Smooth muscle cell (in vitro differentiated cells): ENCODE measurements around the gene MBD5. TPM values are rescaled to one million over a fixed set of nuclear protein-coding genes. Genes with fewer than 3 reads are reported as not detected.

Experiments used
- DNase-seq: peaks from one replicate; lab custom pipeline; 2025; ENCODE audit not compliant: unreplicated experiment; lab: John Stamatoyannopoulos, UW
- H2AFZ ChIP-seq: fragments of 200-600 bp; sonication (generic); 2 replicates; pipeline ENCODE4 v1.6.0; 2016; ENCODE audit warnings: antibody characterized with exemption, low read depth, mild to moderate bottlenecking
- H3F3A ChIP-seq: fragments of 200-600 bp; sonication (generic); 2 replicates; pipeline ENCODE4 v1.6.0; 2017; ENCODE audit warnings: antibody characterized with exemption, low read depth
- H3K27ac ChIP-seq: fragments of 200-600 bp; sonication (generic); 2 replicates; pipeline ENCODE4 v1.5.1; 2016; ENCODE audit warnings: low read depth, mild to moderate bottlenecking
- H3K27me3 ChIP-seq: fragments of 200-600 bp; sonication (generic); 2 replicates; pipeline ENCODE4 v1.6.1; 2016; ENCODE audit warnings: low read depth, mild to moderate bottlenecking
- H3K36me3 ChIP-seq: fragments of 200-600 bp; sonication (generic); 2 replicates; pipeline ENCODE4 v1.5.1; 2016; ENCODE audit warnings: low read depth
- H3K4me1 ChIP-seq: fragments of 200-600 bp; sonication (generic); 2 replicates; pipeline ENCODE4 v1.5.1; 2016; ENCODE audit warnings: low read depth
- H3K4me2 ChIP-seq: fragments of 200-600 bp; sonication (generic); 2 replicates; pipeline ENCODE4 v1.6.0; 2016; ENCODE audit warnings: mild to moderate bottlenecking
- H3K4me3 ChIP-seq: fragments of 200-600 bp; sonication (generic); 2 replicates; pipeline ENCODE4 v1.5.1; 2016; ENCODE audit warnings: mild to moderate bottlenecking
- H3K79me2 ChIP-seq: fragments of 200-600 bp; sonication (generic); 2 replicates; pipeline ENCODE4 v1.6.0; 2016; ENCODE audit warnings: low read depth, mild to moderate bottlenecking
- H3K9ac ChIP-seq: fragments of 200-600 bp; sonication (generic); 2 replicates; pipeline ENCODE4 v1.6.0; 2016; ENCODE audit warnings: low read depth
- H3K9me3 ChIP-seq: fragments of 200-600 bp; sonication (generic); replicated peaks from 2 replicates; pipeline ENCODE4 v1.5.1; 2016; ENCODE audit warnings: low read depth
- H4K20me1 ChIP-seq: fragments of 200-600 bp; sonication (generic); 2 replicates; pipeline ENCODE4 v1.6.0; 2016; ENCODE audit warnings: low read depth
- CTCF ChIP-seq: fragments of 200-600 bp; sonication (generic); IDR thresholded peaks from 2 replicates; pipeline ENCODE4 v1.5.1; 2017; ENCODE audit warnings: borderline replicate concordance, mild to moderate bottlenecking, antibody characterized with exemption; ENCODE audit not compliant: insufficient read depth, poor library complexity, severe bottlenecking
- WGBS: methylation state at CpG from one replicate; pipeline ENCODE4 v1.1.7; 2016; ENCODE audit warnings: low lambda C conversion rate; 5-methylcytosine and 5-hydroxymethylcytosine counted together
- polyA plus RNA-seq: library from polyadenylated mRNA; unstranded; fragments of >200 nt; fragmentation: Nextera tagmentation; extraction: Ambion mirVana; gene quantifications from 2 replicates; pipeline ENCODE4 v1.2.1, GENCODE V29; 2016
- total RNA-seq: library from RNA; depleted of rRNA; stranded (reverse); fragments of >200 nt; gene quantifications from 2 replicates; pipeline ENCODE4 v1.2.3, GENCODE V29; 2014

The MBD5 gene
- total and polyA plus RNA-seq, 2 experiments from 2014 or later: 25.7 to 31.2 TPM

DNA sequence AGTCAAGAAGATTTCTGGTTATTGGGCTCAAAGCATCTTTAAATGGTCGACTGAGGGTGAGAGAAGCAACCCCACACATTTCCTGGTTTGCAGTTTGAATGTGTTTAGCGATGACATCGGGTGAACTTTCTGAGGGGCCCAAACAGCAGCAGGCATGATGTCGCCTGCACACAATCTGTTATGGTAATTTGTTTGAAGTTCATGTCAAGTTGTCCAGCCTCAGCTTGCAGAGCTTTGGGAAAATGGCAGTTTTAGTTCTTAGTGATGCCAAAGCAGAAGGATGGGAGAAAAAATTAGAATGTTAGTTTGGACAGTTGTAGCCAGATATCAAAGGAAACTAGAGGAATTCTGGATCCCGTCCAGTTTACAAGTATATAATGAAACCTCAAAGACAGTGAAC is 284.6 kb downstream of the MBD5 start:
- no peaks in the 10 kb centered on the region for H3K9me3 ChIP-seq
- WGBS: 68% methylated on average over 5 of the region's 5 CpGs
- TF ChIP-seq CTCF: no peak
- no peak overlapping the region for H3K4me3 ChIP-seq
- H4K20me1 ChIP-seq: peaks cover 13% of the 10 kb centered on the region
- no peak overlapping the region for H3K27ac ChIP-seq
- no peak overlapping the region for H3K4me2 ChIP-seq
- H3K9ac ChIP-seq: no peak overlapping the region
- no peak for DNase-seq
- H2AFZ ChIP-seq: no peak overlapping the region
- H3K4me1 ChIP-seq: peaks cover 6% of the 10 kb centered on the region
- no peaks in the 10 kb centered on the region for H3K36me3 ChIP-seq
- H3K27me3 ChIP-seq: no peaks in the 10 kb centered on the region
- no peaks in the 10 kb centered on the region for H3K79me2 ChIP-seq
- H3F3A ChIP-seq: no peaks in the 10 kb centered on the region

DNA sequence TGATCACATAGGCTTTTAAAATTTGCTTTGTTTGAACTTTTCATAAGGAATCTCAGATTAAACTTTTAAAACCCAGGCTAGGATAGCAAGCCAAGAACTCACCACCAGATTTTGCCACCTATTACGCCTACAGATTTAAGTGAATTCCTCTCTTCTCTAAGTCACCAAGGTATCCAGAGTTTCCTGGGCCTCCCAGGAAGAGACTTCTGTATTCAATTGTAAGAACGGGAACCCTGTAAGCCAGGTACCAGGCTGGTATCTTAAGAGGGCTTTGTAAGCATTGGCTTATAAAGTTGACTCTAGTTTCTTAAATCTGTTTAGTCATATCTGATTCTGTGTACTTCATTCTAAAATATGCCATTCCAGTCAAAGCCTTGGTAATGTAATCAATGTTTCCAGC is 285.1 kb downstream of the MBD5 start:
- no peaks in the 10 kb centered on the region for H3K9me3 ChIP-seq
- no peaks in the 10 kb centered on the region for H3K36me3 ChIP-seq
- H3K27ac ChIP-seq: no peak overlapping the region
- DNase-seq: no peak
- H3K4me1 ChIP-seq: peaks cover 6% of the 10 kb centered on the region
- 88% methylated on average over 2 of the region's 2 CpGs for WGBS
- H3K9ac ChIP-seq: no peak overlapping the region
- H4K20me1 ChIP-seq: peaks cover 17% of the 10 kb centered on the region
- H3K4me3 ChIP-seq: no peak overlapping the region
- no peak overlapping the region for H3K4me2 ChIP-seq
- no peaks in the 10 kb centered on the region for H3K79me2 ChIP-seq
- H3K27me3 ChIP-seq: no peaks in the 10 kb centered on the region
- no peak for TF ChIP-seq CTCF
- H3F3A ChIP-seq: no peaks in the 10 kb centered on the region
- H2AFZ ChIP-seq: no peak overlapping the region

DNA sequence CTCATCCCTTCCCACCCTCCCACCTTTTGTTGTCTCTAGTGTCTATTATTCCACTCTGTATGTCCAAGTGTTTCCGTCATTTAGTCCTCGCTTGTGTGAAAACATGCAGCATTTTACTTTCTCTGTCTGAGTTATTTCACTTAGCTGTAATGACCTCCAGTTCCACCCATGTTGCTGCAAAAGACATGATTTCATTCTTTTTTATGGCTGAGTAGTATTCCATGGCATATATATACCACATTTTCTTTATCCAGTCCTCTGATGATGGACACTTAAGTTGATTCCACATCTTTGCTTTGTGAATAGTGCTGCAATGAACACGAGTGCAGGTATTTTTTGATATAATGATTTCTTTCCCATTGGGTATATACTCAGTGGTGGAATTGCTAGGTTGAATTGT is 296.7 kb downstream of the MBD5 start:
- 66% methylated on average over 3 of the region's 3 CpGs for WGBS
- H3K27me3 ChIP-seq: no peaks in the 10 kb centered on the region

More for the DNA sequence above, 296.7 kb downstream of the MBD5 start:
- no peak overlapping the region for H3K27ac ChIP-seq
- H3K4me2 ChIP-seq: no peak overlapping the region
- H3K9ac ChIP-seq: no peak overlapping the region
- H3K4me1 ChIP-seq: no peaks in the 10 kb centered on the region
- no peak overlapping the region for H3K4me3 ChIP-seq
- H2AFZ ChIP-seq: no peak overlapping the region
- no peak for DNase-seq
- H3K9me3 ChIP-seq: no peaks in the 10 kb centered on the region
- no peak for TF ChIP-seq CTCF
- H3F3A ChIP-seq: no peaks in the 10 kb centered on the region
- H3K36me3 ChIP-seq: no peaks in the 10 kb centered on the region
- H4K20me1 ChIP-seq: peaks cover 15% of the 10 kb centered on the region
- peaks cover 6% of the 10 kb centered on the region for H3K79me2 ChIP-seq
